H1 (cell line): ENCODE results near the gene DDI2. TPM values are rescaled to one million over a fixed set of nuclear protein-coding genes. Genes with fewer than 3 reads are reported as not detected.

Experiments used
- RFX5 ChIP-seq: IDR thresholded peaks from 2 replicates; pipeline ENCODE4 v1.6.1; 2011; ENCODE audit warnings: low read depth, low read length, improper control_type of control experiment, borderline replicate concordance
- SIN3A ChIP-seq, 2 experiments: IDR thresholded peaks in 1 of 2; conservative IDR thresholded peaks in 1 of 2; 2 replicates each; pipeline ENCODE4 v1.6.1; 2011 to 2012; ENCODE audit warnings: low read length in 2 of 2, improper control_type of control experiment in 1 of 2, low read depth in 1 of 2, mild to moderate bottlenecking in 1 of 2
- polyA plus RNA-seq, 7 experiments: library from polyadenylated mRNA; depleted of rRNA in 3 of 7; stranded (reverse) in 5 of 7; unstranded in 2 of 7; fragments of >200 nt in 5 of 7; fragments of 200-250 nt in 2 of 7; gene quantifications; 1 replicate in 5 of 7; 2 replicates in 1 of 7; 4 replicates in 1 of 7; pipeline versions ENCODE4 v1.2.1 to v1.2.3, GENCODE V29; 2011 to 2013; ENCODE audit warnings: missing spikeins in 2 of 7, mixed read lengths in 2 of 7
- total RNA-seq: library from RNA; stranded (reverse); fragmentation: NEBNext Ultra II Directional; extraction: Animal tissue kit (Norgen Biotek cat#: 25700); gene quantifications from 2 replicates; pipeline ENCODE4 v1.2.1, GENCODE V29; 2021
- TF ChIP-seq, protein P1 (sequence below), 3 experiments: IDR thresholded peaks; 1 replicate in 2 of 3; 2 replicates in 1 of 3; pipeline versions ENCODE4 v1.5.1 to v1.6.1; 2011; ENCODE audit warnings: low read length in 3 of 3, mild to moderate bottlenecking in 3 of 3, inconsistent platforms in 2 of 3, low read depth in 1 of 3, moderate library complexity in 1 of 3; ENCODE audit not compliant: insufficient read depth in 1 of 3; ENCODE audit errors: control extremely low read depth in 1 of 3

Gene DDI2
- total and polyA plus RNA-seq, 2 of the 8 experiments (the other 6 are each of a cell fraction or from before 2014, with no cell fraction given): 7.7 to 38.3 TPM

DNA sequence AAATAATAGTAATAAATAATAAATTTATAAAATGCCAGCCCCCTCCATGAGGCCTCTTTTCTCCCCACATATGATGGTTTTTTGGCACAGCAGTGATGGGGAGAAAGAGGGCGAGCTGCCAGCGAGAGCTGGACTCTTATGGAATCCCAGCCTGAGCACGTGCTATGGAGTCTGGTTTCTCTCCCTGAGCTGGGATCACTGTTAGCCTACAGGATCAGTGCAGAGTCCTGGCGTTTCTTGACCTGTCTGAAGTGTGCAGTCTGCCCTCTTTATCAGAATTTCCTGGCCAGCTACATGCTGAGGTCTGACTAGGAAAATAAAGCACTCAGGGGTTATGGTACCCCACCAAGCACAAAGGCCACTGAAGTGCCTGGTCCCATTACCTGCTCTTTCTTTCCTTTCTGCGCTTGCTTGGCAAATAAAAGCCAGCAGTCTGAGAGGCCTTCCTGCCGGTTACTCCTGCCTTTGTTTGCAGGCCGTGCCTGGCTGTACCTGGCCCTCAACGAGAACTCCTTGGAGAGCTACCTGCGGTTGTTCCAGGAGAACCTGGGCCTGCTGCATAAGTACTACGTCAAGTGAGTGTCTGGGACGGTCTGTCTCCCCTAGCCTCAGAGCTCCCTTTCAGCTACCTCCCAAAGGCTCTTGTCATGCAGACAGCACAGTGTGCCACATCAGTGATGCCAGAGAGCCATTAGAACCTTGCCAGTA lies 100.3 kb downstream of the DDI2 start (continued):
- no peak for TF ChIP-seq SIN3A (conservative IDR thresholded peaks at IDR 0.05 in 1 of 2, IDR thresholded peaks at IDR 0.05 in 1 of 2; ENCODE audit: low read depth in 1 of 2, low read length in 2 of 2)
- TF ChIP-seq, protein P1, sequence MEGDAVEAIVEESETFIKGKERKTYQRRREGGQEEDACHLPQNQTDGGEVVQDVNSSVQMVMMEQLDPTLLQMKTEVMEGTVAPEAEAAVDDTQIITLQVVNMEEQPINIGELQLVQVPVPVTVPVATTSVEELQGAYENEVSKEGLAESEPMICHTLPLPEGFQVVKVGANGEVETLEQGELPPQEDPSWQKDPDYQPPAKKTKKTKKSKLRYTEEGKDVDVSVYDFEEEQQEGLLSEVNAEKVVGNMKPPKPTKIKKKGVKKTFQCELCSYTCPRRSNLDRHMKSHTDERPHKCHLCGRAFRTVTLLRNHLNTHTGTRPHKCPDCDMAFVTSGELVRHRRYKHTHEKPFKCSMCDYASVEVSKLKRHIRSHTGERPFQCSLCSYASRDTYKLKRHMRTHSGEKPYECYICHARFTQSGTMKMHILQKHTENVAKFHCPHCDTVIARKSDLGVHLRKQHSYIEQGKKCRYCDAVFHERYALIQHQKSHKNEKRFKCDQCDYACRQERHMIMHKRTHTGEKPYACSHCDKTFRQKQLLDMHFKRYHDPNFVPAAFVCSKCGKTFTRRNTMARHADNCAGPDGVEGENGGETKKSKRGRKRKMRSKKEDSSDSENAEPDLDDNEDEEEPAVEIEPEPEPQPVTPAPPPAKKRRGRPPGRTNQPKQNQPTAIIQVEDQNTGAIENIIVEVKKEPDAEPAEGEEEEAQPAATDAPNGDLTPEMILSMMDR (IDR thresholded peaks at IDR 0.05; ENCODE audit: control extremely low read depth in 1 of 3, insufficient read depth in 1 of 3, low read depth in 1 of 3, low read length in 3 of 3): no peak
- TF ChIP-seq RFX5: no peak
